ENCODE results near the gene PRKCE. TPM values are rescaled to one million over a fixed set of nuclear protein-coding genes. Genes with fewer than 3 reads are reported as not detected.

Gene PRKCE
- total RNA-seq, 2 experiments from 2014 or later: 17.0 to 42.1 TPM

DNA sequence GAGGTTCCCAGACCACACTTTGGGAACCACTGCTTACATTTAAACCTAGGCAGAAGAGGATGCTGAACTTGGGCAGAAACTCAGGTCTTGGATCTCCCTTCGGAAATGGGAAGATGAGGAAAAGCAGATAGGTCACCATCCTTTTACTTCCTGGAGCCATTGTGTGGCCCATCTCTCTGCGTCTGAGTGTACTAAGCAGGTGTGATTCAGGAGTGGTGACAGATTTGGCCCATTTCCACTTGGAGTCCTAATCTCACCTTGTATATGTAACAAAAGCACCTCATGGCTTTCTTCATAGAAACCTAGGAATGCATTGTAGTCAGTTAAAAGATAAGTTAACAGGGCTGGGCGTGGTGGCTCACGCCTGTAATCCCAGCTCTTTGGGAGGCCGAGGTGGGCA is 71.0 kb downstream of the PRKCE start:
- TF ChIP-seq, protein P1, sequence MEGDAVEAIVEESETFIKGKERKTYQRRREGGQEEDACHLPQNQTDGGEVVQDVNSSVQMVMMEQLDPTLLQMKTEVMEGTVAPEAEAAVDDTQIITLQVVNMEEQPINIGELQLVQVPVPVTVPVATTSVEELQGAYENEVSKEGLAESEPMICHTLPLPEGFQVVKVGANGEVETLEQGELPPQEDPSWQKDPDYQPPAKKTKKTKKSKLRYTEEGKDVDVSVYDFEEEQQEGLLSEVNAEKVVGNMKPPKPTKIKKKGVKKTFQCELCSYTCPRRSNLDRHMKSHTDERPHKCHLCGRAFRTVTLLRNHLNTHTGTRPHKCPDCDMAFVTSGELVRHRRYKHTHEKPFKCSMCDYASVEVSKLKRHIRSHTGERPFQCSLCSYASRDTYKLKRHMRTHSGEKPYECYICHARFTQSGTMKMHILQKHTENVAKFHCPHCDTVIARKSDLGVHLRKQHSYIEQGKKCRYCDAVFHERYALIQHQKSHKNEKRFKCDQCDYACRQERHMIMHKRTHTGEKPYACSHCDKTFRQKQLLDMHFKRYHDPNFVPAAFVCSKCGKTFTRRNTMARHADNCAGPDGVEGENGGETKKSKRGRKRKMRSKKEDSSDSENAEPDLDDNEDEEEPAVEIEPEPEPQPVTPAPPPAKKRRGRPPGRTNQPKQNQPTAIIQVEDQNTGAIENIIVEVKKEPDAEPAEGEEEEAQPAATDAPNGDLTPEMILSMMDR (conservative IDR thresholded peaks at IDR 0.05; ENCODE audit: low read length): no peak
- TF ChIP-seq EZH2phosphoT487 (IDR thresholded peaks at IDR 0.05; ENCODE audit: borderline replicate concordance, low read depth, low read length): no peak

GRCh38 chr2:45723857-45724256 is 72.4 kb downstream of the PRKCE start:
- intact Hi-C loops (cut with micrococcal nuclease; ENCODE audit: unreplicated experiment): loop anchor here (10.0 kb wide), 2 partner anchors 269 to 851 kb away; no protein-coding TSS in a partner anchor
- H2AFZ ChIP-seq (ENCODE audit: low read length): peak overlapping the region; percentile 70
- no peaks in the 10 kb centered on the region for H3K9me3 ChIP-seq (ENCODE audit: low read length)
- H3K4me1 ChIP-seq (ENCODE audit: insufficient read depth, low read length, poor library complexity, severe bottlenecking): peaks cover 68% of the 10 kb centered on the region
- peak; percentile 39 for DNase-seq (ENCODE audit: low spot score)
- peak overlapping the region; percentile 55 for H3K27ac ChIP-seq (ENCODE audit: low read depth, low read length, poor library complexity, severe bottlenecking)
- BruUV-seq (replicated peaks): no TSS peak
- H4K20me1 ChIP-seq (ENCODE audit: insufficient read depth, low read length): no peaks in the 10 kb centered on the region
- peak overlapping the region; percentile 62 for H3K4me2 ChIP-seq (ENCODE audit: low read length)
- TF ChIP-seq, protein P1 (conservative IDR thresholded peaks at IDR 0.05; ENCODE audit: low read length): no peak
- no peak for TF ChIP-seq EZH2phosphoT487 (IDR thresholded peaks at IDR 0.05; ENCODE audit: borderline replicate concordance, low read depth, low read length)
- ChIA-PET CTCF (ENCODE audit: unreplicated experiment) (interaction anchor here (0.5 to 1.5 kb wide), 3 partner anchors 74 to 397 kb away, joined by 3 to 5 read pairs (median 3); no protein-coding TSS in a partner anchor), POLR2A (interaction anchor here (0.6 to 1.8 kb wide), 5 partner anchors 8 to 73 kb away, joined by 3 to 7 read pairs (median 5); no protein-coding TSS in a partner anchor)
- no peaks in the 10 kb centered on the region for H3K9me2 ChIP-seq (ENCODE audit: insufficient read depth, low read length)
- H3K79me2 ChIP-seq (ENCODE audit: insufficient read depth, low read depth, low read length): no peaks in the 10 kb centered on the region
- H3K4me3 ChIP-seq (ENCODE audit: low read depth, low read length, poor library complexity, severe bottlenecking): no peak overlapping the region
- no peaks in the 10 kb centered on the region for H3K36me3 ChIP-seq (ENCODE audit: insufficient read depth, low read length)

More for the DNA sequence above, 71.0 kb downstream of the PRKCE start:
- H3K36me3 ChIP-seq (ENCODE audit: insufficient read depth, low read length): no peaks in the 10 kb centered on the region
- no peaks in the 10 kb centered on the region for H3K9me3 ChIP-seq (ENCODE audit: low read length)
- peaks cover 54% of the 10 kb centered on the region for H3K4me1 ChIP-seq (ENCODE audit: insufficient read depth, low read length, poor library complexity, severe bottlenecking)
- H3K4me2 ChIP-seq (ENCODE audit: low read length): no peak overlapping the region
- no peaks in the 10 kb centered on the region for H4K20me1 ChIP-seq (ENCODE audit: insufficient read depth, low read length)
- DNase-seq (ENCODE audit: low spot score): no peak
- H3K4me3 ChIP-seq (ENCODE audit: low read depth, low read length, poor library complexity, severe bottlenecking): no peak overlapping the region
- CTCF ChIA-PET (ENCODE audit: unreplicated experiment): no interaction called here
- BruUV-seq (replicated peaks): no TSS peak
- no peaks in the 10 kb centered on the region for H3K79me2 ChIP-seq (ENCODE audit: insufficient read depth, low read depth, low read length)
- POLR2A ChIA-PET: interaction anchor here (1.4 kb wide), 1 partner anchor 10 kb away, joined by 3 read pairs; no protein-coding TSS in a partner anchor
- H3K9me2 ChIP-seq (ENCODE audit: insufficient read depth, low read length): no peaks in the 10 kb centered on the region
- no peak overlapping the region for H3K27ac ChIP-seq (ENCODE audit: low read depth, low read length, poor library complexity, severe bottlenecking)
- intact Hi-C loops (cut with micrococcal nuclease; ENCODE audit: unreplicated experiment): loop anchor here (10.0 kb wide), 2 partner anchors 268 to 852 kb away; no protein-coding TSS in a partner anchor
- H2AFZ ChIP-seq (ENCODE audit: low read length): no peak overlapping the region; the same call in 1 of the 2 replicates

- no peaks in the 10 kb centered on the region for H3K9me2 ChIP-seq (ENCODE audit: insufficient read depth, low read length)
- DNase-seq (ENCODE audit: low spot score): peak; percentile 38
- ChIA-PET CTCF (ENCODE audit: unreplicated experiment) (interaction anchor here (1.1 to 1.5 kb wide), 3 partner anchors 33 to 112 kb away, joined by 3 to 5 read pairs (median 5); no protein-coding TSS in a partner anchor), POLR2A (interaction anchor here (0.6 to 1.8 kb wide), 7 partner anchors 8 to 452 kb away, joined by 3 to 7 read pairs (median 5); no protein-coding TSS in a partner anchor)
- H4K20me1 ChIP-seq (ENCODE audit: insufficient read depth, low read length): no peaks in the 10 kb centered on the region
- no peaks in the 10 kb centered on the region for H3K36me3 ChIP-seq (ENCODE audit: insufficient read depth, low read length)
- peak overlapping the region; percentile 62 for H3K4me2 ChIP-seq (ENCODE audit: low read length)
- no peak for TF ChIP-seq EZH2phosphoT487 (IDR thresholded peaks at IDR 0.05; ENCODE audit: borderline replicate concordance, low read depth, low read length)
- TF ChIP-seq, protein P1 (conservative IDR thresholded peaks at IDR 0.05; ENCODE audit: low read length): no peak
- peak overlapping the region; percentile 3 for H3K4me3 ChIP-seq (ENCODE audit: low read depth, low read length, poor library complexity, severe bottlenecking)
- H2AFZ ChIP-seq (ENCODE audit: low read length): peak overlapping the region; percentile 70
- H3K79me2 ChIP-seq (ENCODE audit: insufficient read depth, low read depth, low read length): no peaks in the 10 kb centered on the region
- peak overlapping the region; percentile 55 for H3K27ac ChIP-seq (ENCODE audit: low read depth, low read length, poor library complexity, severe bottlenecking)
- intact Hi-C loops (cut with micrococcal nuclease; ENCODE audit: unreplicated experiment): loop anchor here (10.0 kb wide), 2 partner anchors 270 to 850 kb away; no protein-coding TSS in a partner anchor
- H3K4me1 ChIP-seq (ENCODE audit: insufficient read depth, low read length, poor library complexity, severe bottlenecking): peaks cover 72% of the 10 kb centered on the region
- BruUV-seq (replicated peaks): no TSS peak
- no peaks in the 10 kb centered on the region for H3K9me3 ChIP-seq (ENCODE audit: low read length)
These were observed 72.9 kb downstream of the PRKCE start for GRCh38 chr2:45724335-45724734.

Data from OCI-LY7 (cell line).